Stimulated activated CD8-positive, alpha-beta memory T cell treated with anti-CD3 and anti-CD28 coated beads, Interleukin-15, amount 100 ng/mL, for 24 hours (primary cell): ENCODE data around the gene TCF7.

Experiments used
- DNase-seq: peaks from one replicate; pipeline ENCODE4 v3.0.0-alpha.2; 2020; ENCODE audit warnings: low read depth

TCF7 gene

GRCh38 chr5:134178096-134178419, 63.6 kb downstream of the TCF7 start:
- DNase-seq = no peak

- DNase-seq = no peak
Measured at GRCh38 chr5:134183481-134183880, 69.0 kb downstream of the TCF7 start.

GRCh38 chr5:134184155-134185135, 70.0 kb downstream of the TCF7 start:
- peak; percentile 41 for DNase-seq

GRCh38 chr5:134188092-134188491, 73.6 kb downstream of the TCF7 start:
- DNase-seq = no peak

GRCh38 chr5:134189031-134189430, 74.5 kb downstream of the TCF7 start:
- DNase-seq = no peak

- no peak for DNase-seq
Measured at GRCh38 chr5:134195666-134196065, 81.2 kb downstream of the TCF7 start.
